IMR-90 (cell line): Measurements from ENCODE around the gene ASTL. TPM values are rescaled to one million over a fixed set of nuclear protein-coding genes. Genes with fewer than 3 reads are reported as not detected.

Experiments used
- ATAC-seq: fragments of 200-7000 bp; cut with Tn5 transposase; 2 replicates; pipeline ENCODE4 v1.9.1; 2020; ENCODE audit warnings: low read depth, mild to moderate bottlenecking, moderate library complexity
- BruUV-seq: library from RNA; stranded (reverse); fragments of 400-500 nt; replicated peaks from 2 replicates; lab custom pipeline; 2021; lab: Mats Ljungman, UMichigan
- CTCF ChIA-PET: fragments of 300-600 bp; formaldehyde crosslinking; extraction: SDS; loops from one replicate; lab custom pipeline; 2021; ENCODE audit warnings: antibody characterized with exemption; lab: Yijun Ruan, JAX
- POLR2A ChIA-PET: fragments of 300-600 bp; sonication (Branson Sonifier 250); formaldehyde crosslinking; loops from one replicate; lab custom pipeline; 2022; ENCODE audit warnings: antibody characterized with exemption; ENCODE audit not compliant: unreplicated experiment; lab: Charles Lee
- DNase-seq: peaks from one replicate; pipeline ENCODE4 v3.0.0; 2013
- H2AFZ ChIP-seq: replicated peaks from 2 replicates; pipeline ENCODE3; 2013; ENCODE audit warnings: low read length, mild to moderate bottlenecking; ENCODE audit not compliant: poor library complexity
- H2AK5ac ChIP-seq: 2 replicates; pipeline ENCODE4 v1.6.1; 2013; ENCODE audit warnings: low read depth, low read length, inconsistent platforms
- H2AK9ac ChIP-seq: replicated peaks from 2 replicates; pipeline ENCODE3; 2013; ENCODE audit warnings: mild to moderate bottlenecking, low read depth, low read length, moderate library complexity; ENCODE audit not compliant: poor library complexity
- H2BK120ac ChIP-seq: 2 replicates; pipeline ENCODE4 v1.6.1; 2013; ENCODE audit warnings: low read depth, low read length, inconsistent platforms
- H2BK15ac ChIP-seq: 3 replicates; pipeline ENCODE4 v1.6.1; 2013; ENCODE audit warnings: low read depth, low read length, inconsistent platforms
- H2BK20ac ChIP-seq: 2 replicates; pipeline ENCODE4 v1.6.1; 2013; ENCODE audit warnings: low read depth, mild to moderate bottlenecking, inconsistent platforms, low read length, moderate library complexity
- H2BK5ac ChIP-seq: 2 replicates; pipeline ENCODE4 v1.6.1; 2013; ENCODE audit warnings: mild to moderate bottlenecking, low read depth, low read length, inconsistent platforms; ENCODE audit not compliant: poor library complexity, severe bottlenecking
- H3K14ac ChIP-seq: replicated peaks from 2 replicates; pipeline ENCODE4 v1.6.1; 2013; ENCODE audit warnings: low read depth, low read length, inconsistent platforms
- H3K18ac ChIP-seq: 2 replicates; pipeline ENCODE4 v1.6.1; 2013; ENCODE audit warnings: low read depth, low read length, control low read depth
- H3K23ac ChIP-seq: 2 replicates; pipeline ENCODE4 v1.6.1; 2013; ENCODE audit warnings: low read depth, low read length, inconsistent platforms
- H3K27ac ChIP-seq: 2 replicates; pipeline ENCODE4 v1.5.1; 2013; ENCODE audit warnings: mild to moderate bottlenecking, control low read depth, low read length; ENCODE audit not compliant: insufficient read depth
- H3K27me3 ChIP-seq: 2 replicates; pipeline ENCODE4 v1.6.1; 2013; ENCODE audit warnings: low read length; ENCODE audit not compliant: control insufficient read depth, insufficient read depth
- H3K36me3 ChIP-seq: 2 replicates; pipeline ENCODE4 v1.6.1; 2013; ENCODE audit warnings: low read length, mixed read lengths; ENCODE audit not compliant: control insufficient read depth, insufficient read depth
- H3K4ac ChIP-seq: 2 replicates; pipeline ENCODE4 v1.6.1; 2013; ENCODE audit warnings: low read depth, low read length, inconsistent platforms
- H3K4me1 ChIP-seq: 2 replicates; pipeline ENCODE4 v1.6.1; 2013; ENCODE audit warnings: low read length, mixed read lengths; ENCODE audit not compliant: control insufficient read depth, insufficient read depth
- H3K4me2 ChIP-seq: 2 replicates; pipeline ENCODE4 v1.6.1; 2013; ENCODE audit warnings: low read depth, mild to moderate bottlenecking, control low read depth, low read length, moderate library complexity
- H3K4me3 ChIP-seq: 2 replicates; pipeline ENCODE4 v1.5.1; 2013; ENCODE audit warnings: low read depth, mild to moderate bottlenecking, control low read depth, low read length, moderate library complexity; ENCODE audit not compliant: insufficient read depth
- H3K56ac ChIP-seq: 2 replicates; pipeline ENCODE4 v1.6.1; 2013; ENCODE audit warnings: low read length, inconsistent platforms; ENCODE audit not compliant: insufficient read depth; ENCODE audit errors: extremely low read depth
- H3K79me1 ChIP-seq, 2 experiments: 2 replicates each; pipeline ENCODE4 v1.6.1; 2013; ENCODE audit warnings: low read length in 2 of 2, inconsistent platforms in 1 of 2, low read depth in 1 of 2
- H3K9ac ChIP-seq: 2 replicates; pipeline ENCODE4 v1.6.1; 2013; ENCODE audit warnings: low read depth, low read length, control low read depth
- H3K9me1 ChIP-seq: 2 replicates; pipeline ENCODE4 v1.6.1; 2013; ENCODE audit warnings: low read length, inconsistent platforms; ENCODE audit not compliant: insufficient read depth
- H3K9me3 ChIP-seq: 2 replicates; pipeline ENCODE4 v1.6.1; 2013; ENCODE audit warnings: low read length; ENCODE audit not compliant: control insufficient read depth, insufficient read depth
- H4K20me1 ChIP-seq: 2 replicates; pipeline ENCODE4 v1.6.1; 2013; ENCODE audit warnings: low read length, inconsistent platforms; ENCODE audit not compliant: insufficient read depth
- H4K5ac ChIP-seq: 2 replicates; pipeline ENCODE4 v1.6.1; 2013; ENCODE audit warnings: mild to moderate bottlenecking, low read depth, low read length, control low read depth
- H4K8ac ChIP-seq, 2 experiments: 2 replicates each; pipeline ENCODE4 v1.6.1; 2013; ENCODE audit warnings: low read depth in 2 of 2, low read length in 2 of 2, control low read depth in 1 of 2, inconsistent platforms in 1 of 2
- H4K91ac ChIP-seq: 2 replicates; pipeline ENCODE4 v1.6.1; 2013; ENCODE audit warnings: low read depth, low read length, inconsistent platforms; ENCODE audit not compliant: insufficient read depth
- BHLHE40 ChIP-seq: fragments of 150-350 bp; IDR thresholded peaks from 2 replicates; pipeline ENCODE4 v1.6.1; 2016; ENCODE audit warnings: mild to moderate bottlenecking, low read depth, low read length
- CEBPB ChIP-seq: IDR thresholded peaks from 2 replicates; pipeline ENCODE4 v1.6.1; 2012; ENCODE audit warnings: low read depth, low read length, improper control_type of control experiment
- CHD1 ChIP-seq: IDR thresholded peaks from 2 replicates; pipeline ENCODE4 v1.6.1; 2012; ENCODE audit warnings: low read depth, low read length, improper control_type of control experiment
- CTCF ChIP-seq: conservative IDR thresholded peaks from 2 replicates; pipeline ENCODE4 v1.5.1; 2012; ENCODE audit warnings: mild to moderate bottlenecking, low read depth, low read length, improper control_type of control experiment
- ELK1 ChIP-seq: fragments of 150-350 bp; IDR thresholded peaks from 2 replicates; pipeline ENCODE4 v1.6.1; 2016; ENCODE audit warnings: low read depth, mild to moderate bottlenecking, low read length, moderate library complexity, borderline replicate concordance
- FOS ChIP-seq: fragments of 150-350 bp; IDR thresholded peaks from 2 replicates; pipeline ENCODE4 v1.6.1; 2016; ENCODE audit warnings: low read depth, low read length
- MAFK ChIP-seq: IDR thresholded peaks from 2 replicates; pipeline ENCODE4 v1.6.1; 2012; ENCODE audit warnings: low read depth, low read length, improper control_type of control experiment
- MAZ ChIP-seq: IDR thresholded peaks from 2 replicates; pipeline ENCODE4 v1.6.1; 2012; ENCODE audit warnings: low read depth, mild to moderate bottlenecking, low read length, improper control_type of control experiment, moderate library complexity, borderline replicate concordance
- MXI1 ChIP-seq: IDR thresholded peaks from 2 replicates; pipeline ENCODE4 v1.6.1; 2012; ENCODE audit warnings: low read depth, mild to moderate bottlenecking, low read length, moderate library complexity, borderline replicate concordance
- NFE2L2 ChIP-seq: fragments of 150-350 bp; IDR thresholded peaks from 2 replicates; pipeline ENCODE4 v1.6.1; 2016; ENCODE audit warnings: low read depth, mild to moderate bottlenecking, low read length
- POLR2A ChIP-seq: IDR thresholded peaks from 2 replicates; pipeline ENCODE4 v1.6.1; 2012; ENCODE audit warnings: mild to moderate bottlenecking, low read depth, low read length
- RAD21 ChIP-seq: IDR thresholded peaks from 2 replicates; pipeline ENCODE4 v1.6.1; 2012; ENCODE audit warnings: low read length, improper control_type of control experiment
- RCOR1 ChIP-seq: IDR thresholded peaks from 2 replicates; pipeline ENCODE4 v1.6.1; 2012; ENCODE audit warnings: mild to moderate bottlenecking, low read length, improper control_type of control experiment; ENCODE audit not compliant: insufficient replicate concordance
- RFX5 ChIP-seq: IDR thresholded peaks from 2 replicates; pipeline ENCODE4 v1.8.0; 2012; ENCODE audit warnings: low read depth, mild to moderate bottlenecking, low read length, moderate library complexity
- SMC3 ChIP-seq: fragments of 150-350 bp; IDR thresholded peaks from 2 replicates; pipeline ENCODE4 v1.6.1; 2016; ENCODE audit warnings: low read depth, mild to moderate bottlenecking, antibody characterized with exemption, low read length, moderate library complexity
- USF2 ChIP-seq: fragments of 150-350 bp; IDR thresholded peaks from 2 replicates; pipeline ENCODE4 v1.6.1; 2017; ENCODE audit warnings: mild to moderate bottlenecking, antibody characterized with exemption, low read length, low read depth
- WGBS, 2 experiments: methylation state at CpG; one replicate each; pipeline versions ENCODE4 v1.1.5 to v1.1.7; 2013; ENCODE audit warnings: missing lambda C conversion rate in 2 of 2; ENCODE audit not compliant: insufficient read length in 1 of 2; ENCODE audit errors: extremely low coverage in 2 of 2; 5-methylcytosine and 5-hydroxymethylcytosine counted together
- dilution Hi-C: fragments of 300-500 bp; cut with HindIII; formaldehyde crosslinking; loops from one replicate; pipeline ENCODE4 v1.14.3; 2018; ENCODE audit warnings: low sequenced_read_pairs; ENCODE audit not compliant: unreplicated experiment
- in situ Hi-C: fragments of 300-500 bp; cut with MboI; formaldehyde crosslinking; loops from 3 replicates; pipeline ENCODE4 v1.14.3; 2019; ENCODE audit warnings: low sequenced_read_pairs, inconsistent platforms, mixed read lengths
- intact Hi-C: fragments of 100-400 bp; cut with micrococcal nuclease; formaldehyde crosslinking; loops from 2 replicates; pipeline ENCODE4 v1.10.0; 2022
- polyA plus RNA-seq, 3 experiments: library from polyadenylated mRNA; depleted of rRNA; stranded (reverse); fragments of >200 nt; gene quantifications; 2 replicates each; pipeline ENCODE4 v1.2.3, GENCODE V29; 2012; ENCODE audit warnings: low replicate concordance in 1 of 3
- total RNA-seq: library from RNA; depleted of rRNA; stranded (reverse); fragments of >200 nt; gene quantifications from 2 replicates; pipeline ENCODE4 v1.2.3, GENCODE V29; 2012

ASTL gene
- total and polyA plus RNA-seq, 2 of the 4 experiments (the other 2 are of a cell fraction), result not detected

GRCh38 chr2:96118698-96119388 is 19.5 kb downstream of the ASTL start:
- Histone ChIP-seq H3K23ac (no peak overlapping the region), H2BK15ac (no peak overlapping the region), H3K4ac (no peak overlapping the region), H3K9me3 (no peaks in the 10 kb centered on the region; the same call in 1 of the 2 replicates), H3K14ac (no peak overlapping the region), H3K9me1 (no peaks in the 10 kb centered on the region), H2BK20ac (no peak overlapping the region), H3K4me2 (no peak overlapping the region), H4K8ac (no peak overlapping the region), H3K27ac (no peak overlapping the region), H2AK5ac (no peak overlapping the region), H3K27me3 (peaks cover 89% of the 10 kb centered on the region), H3K4me3 (no peak overlapping the region), H4K91ac (no peak overlapping the region), H4K20me1 (0 out of 2 replicates have a peak, but pooled peaks cover 4% of the 10 kb centered on the region), H3K4me1 (peaks cover 2% of the 10 kb centered on the region; the same call in 1 of the 2 replicates), H2AK9ac (no peak overlapping the region), H2BK5ac (no peak overlapping the region), H4K5ac (no peak overlapping the region), H2AFZ (no peak overlapping the region), H3K18ac (no peak overlapping the region), H3K9ac (no peak overlapping the region), H3K56ac (no peak overlapping the region), H3K79me1 (no peaks in the 10 kb centered on the region), H2BK120ac (no peak overlapping the region), H3K36me3 (no peaks in the 10 kb centered on the region)
- dilution Hi-C loops, result no loop called here
- ATAC-seq (no peak), DNase-seq (no peak)
- in situ Hi-C loops, result loop anchor here (25.0 kb wide), 1 partner anchor 107 kb away; no protein-coding TSS in a partner anchor
- intact Hi-C loops, result no loop called here
- BruUV-seq, result no TSS peak
- TF ChIP-seq RCOR1, result no peak
- TF ChIP-seq ELK1, result no peak
- no peak for TF ChIP-seq MXI1
- TF ChIP-seq USF2, result no peak
- no peak for TF ChIP-seq BHLHE40
- no peak for TF ChIP-seq NFE2L2
- TF ChIP-seq RAD21, result no peak
- TF ChIP-seq CHD1, result no peak
- TF ChIP-seq RFX5, result no peak
- no peak for TF ChIP-seq SMC3
- no peak for TF ChIP-seq CTCF
- TF ChIP-seq POLR2A, result no peak
- TF ChIP-seq MAFK, result no peak
- no peak for TF ChIP-seq MAZ
- TF ChIP-seq FOS, result no peak
- no peak for TF ChIP-seq CEBPB
- 77% methylated on average over 9 of the region's 13 CpGs; no CpG with 5 or more reads in 1 of the 2 experiments for WGBS, 2 experiments
- ChIA-PET CTCF (no interaction called here), POLR2A (no interaction called here)
